DOHH2 (cell line): ENCODE measurements around the gene GINS2.

ENCODE experiments used
- EZH2phosphoT487 ChIP-seq: fragments of 200-600 bp; sonication (generic); IDR thresholded peaks from 2 replicates; pipeline ENCODE4 v1.6.1; 2017; ENCODE audit warnings: borderline replicate concordance, mild to moderate bottlenecking, antibody characterized with exemption, low read length, moderate library complexity, mixed read lengths
- TF ChIP-seq, protein P1 (sequence below): fragments of 200-600 bp; sonication (generic); IDR thresholded peaks from one replicate; pipeline ENCODE4 v1.5.1; 2014; ENCODE audit warnings: antibody characterized with exemption, mild to moderate bottlenecking, low read depth, low read length; ENCODE audit not compliant: poor library complexity, severe bottlenecking

DNA sequence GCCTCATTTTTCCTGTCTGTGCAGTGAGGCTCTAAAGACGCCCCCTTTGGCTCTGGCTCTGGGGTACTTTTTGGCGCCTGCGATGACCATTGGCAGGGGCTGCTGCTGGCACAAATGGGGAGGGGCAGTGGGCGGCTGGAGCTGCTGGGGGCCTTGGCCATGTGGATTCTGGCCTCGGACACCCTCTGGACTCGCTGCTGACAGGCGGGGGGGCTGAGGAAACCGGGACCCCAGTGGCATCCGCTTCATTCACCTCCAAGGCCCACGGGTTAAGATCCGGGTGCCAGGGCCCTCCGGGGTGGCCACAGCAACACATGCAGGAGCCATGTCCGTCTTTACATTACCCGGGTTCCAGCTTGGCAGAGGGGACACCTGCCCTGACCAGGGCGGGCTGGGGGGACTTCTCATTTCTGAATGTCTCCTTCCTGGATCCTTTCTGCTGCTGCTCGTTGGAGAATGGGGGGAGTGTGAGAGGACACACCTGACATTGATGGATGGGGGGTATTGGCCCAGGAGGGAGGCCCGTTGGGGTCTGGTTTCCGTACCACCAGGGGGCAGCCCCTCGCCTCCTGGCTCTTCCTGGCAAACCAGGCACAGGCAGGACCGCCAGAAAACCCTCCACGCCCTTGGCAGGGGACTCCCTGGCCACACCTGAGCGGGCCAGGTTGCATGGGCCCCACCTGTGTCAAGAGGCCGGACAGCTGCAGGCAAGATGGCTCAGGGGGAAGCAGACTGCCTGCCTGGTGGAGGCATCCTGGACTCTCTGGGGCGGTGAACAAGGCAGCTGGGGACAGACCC lies 53.8 kb downstream of the GINS2 start:
- TF ChIP-seq, protein P1, sequence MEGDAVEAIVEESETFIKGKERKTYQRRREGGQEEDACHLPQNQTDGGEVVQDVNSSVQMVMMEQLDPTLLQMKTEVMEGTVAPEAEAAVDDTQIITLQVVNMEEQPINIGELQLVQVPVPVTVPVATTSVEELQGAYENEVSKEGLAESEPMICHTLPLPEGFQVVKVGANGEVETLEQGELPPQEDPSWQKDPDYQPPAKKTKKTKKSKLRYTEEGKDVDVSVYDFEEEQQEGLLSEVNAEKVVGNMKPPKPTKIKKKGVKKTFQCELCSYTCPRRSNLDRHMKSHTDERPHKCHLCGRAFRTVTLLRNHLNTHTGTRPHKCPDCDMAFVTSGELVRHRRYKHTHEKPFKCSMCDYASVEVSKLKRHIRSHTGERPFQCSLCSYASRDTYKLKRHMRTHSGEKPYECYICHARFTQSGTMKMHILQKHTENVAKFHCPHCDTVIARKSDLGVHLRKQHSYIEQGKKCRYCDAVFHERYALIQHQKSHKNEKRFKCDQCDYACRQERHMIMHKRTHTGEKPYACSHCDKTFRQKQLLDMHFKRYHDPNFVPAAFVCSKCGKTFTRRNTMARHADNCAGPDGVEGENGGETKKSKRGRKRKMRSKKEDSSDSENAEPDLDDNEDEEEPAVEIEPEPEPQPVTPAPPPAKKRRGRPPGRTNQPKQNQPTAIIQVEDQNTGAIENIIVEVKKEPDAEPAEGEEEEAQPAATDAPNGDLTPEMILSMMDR, result peak; percentile 33
- no peak for TF ChIP-seq EZH2phosphoT487
